ENCODE results near the gene NT5C1A.

The NT5C1A gene

DNA sequence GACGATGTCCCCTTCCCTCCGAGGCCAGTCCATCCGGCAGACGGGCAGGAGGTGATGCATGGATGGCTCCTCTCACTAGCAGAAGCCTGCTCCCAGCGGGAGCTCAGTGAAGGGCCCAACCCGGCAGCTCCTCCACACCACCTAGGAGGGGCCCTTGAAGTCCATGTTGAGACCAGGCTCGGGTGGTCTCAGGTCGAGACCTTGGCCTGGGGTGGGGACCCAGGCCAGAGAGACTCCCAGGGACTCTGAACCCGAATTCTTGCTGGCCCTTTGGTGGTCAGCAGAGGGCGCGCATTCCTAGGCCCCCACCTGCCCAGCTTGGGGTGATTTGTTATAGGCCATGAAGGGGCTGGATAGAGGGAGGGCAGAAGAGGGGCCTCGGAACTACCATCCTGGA lies 642 bp upstream of the NT5C1A start:
- TF ChIP-seq, protein P1, sequence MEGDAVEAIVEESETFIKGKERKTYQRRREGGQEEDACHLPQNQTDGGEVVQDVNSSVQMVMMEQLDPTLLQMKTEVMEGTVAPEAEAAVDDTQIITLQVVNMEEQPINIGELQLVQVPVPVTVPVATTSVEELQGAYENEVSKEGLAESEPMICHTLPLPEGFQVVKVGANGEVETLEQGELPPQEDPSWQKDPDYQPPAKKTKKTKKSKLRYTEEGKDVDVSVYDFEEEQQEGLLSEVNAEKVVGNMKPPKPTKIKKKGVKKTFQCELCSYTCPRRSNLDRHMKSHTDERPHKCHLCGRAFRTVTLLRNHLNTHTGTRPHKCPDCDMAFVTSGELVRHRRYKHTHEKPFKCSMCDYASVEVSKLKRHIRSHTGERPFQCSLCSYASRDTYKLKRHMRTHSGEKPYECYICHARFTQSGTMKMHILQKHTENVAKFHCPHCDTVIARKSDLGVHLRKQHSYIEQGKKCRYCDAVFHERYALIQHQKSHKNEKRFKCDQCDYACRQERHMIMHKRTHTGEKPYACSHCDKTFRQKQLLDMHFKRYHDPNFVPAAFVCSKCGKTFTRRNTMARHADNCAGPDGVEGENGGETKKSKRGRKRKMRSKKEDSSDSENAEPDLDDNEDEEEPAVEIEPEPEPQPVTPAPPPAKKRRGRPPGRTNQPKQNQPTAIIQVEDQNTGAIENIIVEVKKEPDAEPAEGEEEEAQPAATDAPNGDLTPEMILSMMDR (IDR thresholded peaks at IDR 0.05; ENCODE audit: control extremely low read depth, extremely low read depth, low read depth, missing control alignments): peak; percentile 55
- POLR2A ChIA-PET: no interaction called here
- CTCF ChIA-PET: interaction anchor here (0.8 to 13.8 kb wide), 28 partner anchors 9 to 414 kb away, joined by 3 to 276 read pairs (median 5); partner anchors contain the start of gene HPCAL4
- DNase-seq (ENCODE audit: extremely low spot score): peak; percentile 61

DNA sequence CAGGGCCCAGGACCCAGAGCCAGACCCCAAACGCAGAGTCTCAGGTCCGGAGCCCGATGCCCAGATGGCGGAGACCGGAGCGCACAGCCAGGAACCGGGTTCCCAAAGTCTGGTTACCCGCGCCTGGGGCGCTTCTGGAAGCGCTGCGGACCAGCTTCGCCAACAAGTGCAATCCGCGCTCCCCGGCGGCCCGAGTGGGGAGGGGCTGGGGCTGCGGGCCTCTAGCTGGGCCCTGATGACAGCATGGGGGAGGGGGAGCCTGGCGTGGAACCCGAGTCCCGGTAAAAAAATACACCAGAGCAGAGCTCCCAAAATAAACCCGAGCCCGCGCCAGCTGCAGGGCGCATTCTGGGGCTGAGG lies 494 bp downstream of the NT5C1A start:
- TF ChIP-seq, protein P1 (IDR thresholded peaks at IDR 0.05; ENCODE audit: control extremely low read depth, extremely low read depth, low read depth, missing control alignments): no peak
- DNase-seq (ENCODE audit: extremely low spot score): no peak
- ChIA-PET CTCF (interaction anchor here (0.8 to 13.8 kb wide), 15 partner anchors 10 to 573 kb away, joined by 3 to 276 read pairs (median 7); no protein-coding TSS in a partner anchor), POLR2A (no interaction called here)

DNA sequence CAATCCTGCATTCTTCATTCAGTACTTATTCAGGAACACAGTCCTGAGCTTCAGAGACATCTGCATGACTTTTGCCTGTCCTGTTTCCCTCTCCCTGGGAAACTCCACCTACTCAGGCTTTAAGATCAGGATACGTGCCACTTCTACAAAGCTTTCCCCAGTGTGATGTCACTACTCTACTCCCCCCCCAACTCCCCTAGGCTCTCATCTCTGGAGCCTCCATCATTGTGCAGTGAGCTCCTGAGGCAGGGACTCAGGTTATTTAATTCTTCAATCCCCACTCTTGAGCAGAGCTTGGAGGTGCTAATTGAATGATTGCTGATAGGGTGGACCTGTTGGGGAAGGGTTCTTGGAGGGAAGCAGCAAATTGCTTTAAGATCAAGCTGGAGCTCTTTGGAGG lies 1.2 kb downstream of the NT5C1A start:
- POLR2A ChIA-PET: no interaction called here
- no peak for DNase-seq (ENCODE audit: extremely low spot score)

DNA sequence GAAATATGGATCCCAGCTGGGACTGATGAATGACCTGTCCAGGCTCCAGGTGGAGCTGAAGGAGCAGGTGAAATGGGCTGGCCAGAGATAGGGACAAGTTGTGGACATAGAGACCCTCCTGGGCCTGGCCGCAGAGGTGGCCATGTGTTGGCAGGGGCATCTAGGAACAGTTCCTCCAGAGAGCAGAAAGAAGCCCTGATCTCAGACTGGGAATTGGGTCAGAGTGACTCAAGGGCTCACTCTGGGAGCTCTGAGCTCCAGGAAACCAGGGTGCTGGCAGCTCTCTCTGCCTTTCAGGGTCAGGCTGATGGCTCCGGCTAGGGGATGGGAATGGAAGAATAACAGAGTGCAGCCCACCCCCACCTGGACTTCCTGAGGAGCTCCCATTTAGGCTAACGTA lies 3.0 kb downstream of the NT5C1A start:
- no peak for DNase-seq (ENCODE audit: extremely low spot score)
- TF ChIP-seq, protein P1 (IDR thresholded peaks at IDR 0.05; ENCODE audit: control extremely low read depth, extremely low read depth, low read depth, missing control alignments): no peak
- CTCF ChIA-PET: interaction anchor here (1.1 to 13.8 kb wide), 10 partner anchors 12 to 576 kb away, joined by 3 to 276 read pairs (median 8); partner anchors contain the start of gene PPIE
- POLR2A ChIA-PET: no interaction called here

More for the DNA sequence above, 1.2 kb downstream of the NT5C1A start:
- CTCF ChIA-PET: interaction anchor here (0.8 to 13.8 kb wide), 13 partner anchors 10 to 572 kb away, joined by 3 to 276 read pairs (median 4); no protein-coding TSS in a partner anchor
- TF ChIP-seq, protein P1 (IDR thresholded peaks at IDR 0.05; ENCODE audit: control extremely low read depth, extremely low read depth, low read depth, missing control alignments): no peak

DNA sequence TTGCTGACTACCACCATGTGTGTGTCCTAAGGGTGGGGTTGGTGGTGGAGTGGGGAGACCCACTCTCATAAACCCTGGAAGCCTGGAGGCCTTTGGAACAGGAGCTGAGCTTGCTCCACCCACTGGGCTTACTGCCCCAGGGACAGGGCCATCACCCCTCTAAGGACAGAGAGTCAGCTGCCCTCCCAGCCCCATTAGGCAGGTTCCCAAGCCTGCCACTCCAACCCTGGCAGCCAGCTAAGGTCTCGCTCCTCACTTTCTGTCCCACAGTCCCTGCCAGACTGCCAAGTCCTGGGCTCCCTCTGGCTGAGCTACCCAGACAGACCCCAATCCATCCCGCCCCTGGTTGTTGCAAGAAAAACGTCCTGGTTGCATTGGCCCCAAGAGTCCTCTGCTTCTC lies 3.8 kb downstream of the NT5C1A start:
- POLR2A ChIA-PET: no interaction called here
- CTCF ChIA-PET: interaction anchor here (1.6 to 13.8 kb wide), 7 partner anchors 12 to 576 kb away, joined by 3 to 276 read pairs (median 16); no protein-coding TSS in a partner anchor
- TF ChIP-seq, protein P1 (IDR thresholded peaks at IDR 0.05; ENCODE audit: control extremely low read depth, extremely low read depth, low read depth, missing control alignments): no peak
- no peak for DNase-seq (ENCODE audit: extremely low spot score)

DNA sequence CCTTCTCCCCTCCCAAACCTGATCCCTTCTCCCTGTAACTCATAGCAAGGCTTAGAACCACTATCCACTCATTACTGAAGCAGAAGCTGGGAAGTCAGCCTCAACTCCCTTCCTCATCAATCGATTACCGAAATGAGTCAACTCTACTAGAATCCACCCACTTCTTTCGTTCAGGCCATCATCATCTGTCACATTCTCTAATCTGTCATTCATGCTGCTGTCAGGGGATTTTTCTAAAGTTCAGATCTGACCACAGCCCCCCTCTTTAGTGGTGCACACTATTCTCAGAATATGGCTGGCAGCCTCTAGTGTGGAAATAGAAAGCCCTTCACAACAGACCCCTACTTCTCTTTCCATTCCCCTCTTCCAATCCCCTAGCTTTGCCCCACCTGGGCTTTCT lies 5.1 kb downstream of the NT5C1A start:
- TF ChIP-seq, protein P1 (IDR thresholded peaks at IDR 0.05; ENCODE audit: control extremely low read depth, extremely low read depth, low read depth, missing control alignments): no peak
- ChIA-PET POLR2A (no interaction called here), CTCF (interaction anchor here (0.6 to 13.8 kb wide), 8 partner anchors 10 to 132 kb away, joined by 3 to 276 read pairs (median 10); no protein-coding TSS in a partner anchor)
- peak; percentile 85 for DNase-seq (ENCODE audit: extremely low spot score)
